GM23338 (cell line): Measurements from ENCODE around the gene FRMD4A. TPM values are rescaled to one million over a fixed set of nuclear protein-coding genes. Genes with fewer than 3 reads are reported as not detected.

Experiments used
- ATAC-seq: fragments of 200-7000 bp; cut with Tn5 transposase; 3 replicates; pipeline ENCODE4 v1.9.1; 2020
- DNase-seq: peaks from one replicate; pipeline ENCODE4 v3.0.0-alpha.2; 2015; ENCODE audit warnings: low spot score
- H2AFZ ChIP-seq: fragments of 200-600 bp; sonication (generic); 2 replicates; pipeline ENCODE4 v1.8.0; 2016; ENCODE audit warnings: antibody characterized with exemption, mild to moderate bottlenecking, moderate library complexity
- H3F3A ChIP-seq: fragments of 200-600 bp; sonication (generic); replicated peaks from 2 replicates; pipeline ENCODE4 v1.8.0; 2017; ENCODE audit warnings: antibody characterized with exemption, mixed run types, low read depth
- H3K27ac ChIP-seq: fragments of 200-600 bp; sonication (generic); 2 replicates; pipeline ENCODE4 v1.6.1; 2016; ENCODE audit warnings: low read depth
- H3K27me3 ChIP-seq: fragments of 200-600 bp; sonication (generic); 2 replicates; pipeline ENCODE4 v1.8.0; 2016; ENCODE audit warnings: mild to moderate bottlenecking, mixed run types, moderate library complexity; ENCODE audit not compliant: insufficient read depth
- H3K36me3 ChIP-seq: fragments of 200-600 bp; sonication (generic); 2 replicates; pipeline ENCODE4 v1.8.0; 2016; ENCODE audit warnings: mild to moderate bottlenecking; ENCODE audit not compliant: insufficient read depth
- H3K4me1 ChIP-seq: fragments of 200-600 bp; sonication (generic); 2 replicates; pipeline ENCODE4 v1.8.0; 2016; ENCODE audit warnings: mild to moderate bottlenecking, moderate library complexity; ENCODE audit not compliant: insufficient read depth
- H3K4me2 ChIP-seq: fragments of 200-600 bp; sonication (generic); 2 replicates; pipeline ENCODE4 v1.7.1; 2017; ENCODE audit warnings: mixed run types
- H3K4me3 ChIP-seq: fragments of 200-600 bp; sonication (generic); 2 replicates; pipeline ENCODE4 v1.6.1; 2016; ENCODE audit warnings: mixed run types
- H3K79me2 ChIP-seq: fragments of 200-600 bp; sonication (generic); replicated peaks from 2 replicates; pipeline ENCODE4 v1.8.0; 2017; ENCODE audit warnings: mild to moderate bottlenecking; ENCODE audit not compliant: insufficient read depth
- H3K9me2 ChIP-seq: fragments of 200-600 bp; sonication (generic); 2 replicates; pipeline ENCODE4 v1.8.0; 2017; ENCODE audit not compliant: insufficient read depth
- H4K20me1 ChIP-seq: fragments of 200-600 bp; sonication (generic); replicated peaks from 2 replicates; pipeline ENCODE4 v1.8.0; 2017; ENCODE audit warnings: mild to moderate bottlenecking; ENCODE audit not compliant: insufficient read depth
- H3K27ac Mint-ChIP-seq: 2 replicates; pipeline ENCODE4 v1.8.0; 2020; ENCODE audit warnings: inconsistent platforms, mild to moderate bottlenecking, moderate library complexity, mixed read lengths
- H3K27me3 Mint-ChIP-seq: 3 replicates; pipeline ENCODE4 v1.8.0; 2022; ENCODE audit warnings: low read depth, mild to moderate bottlenecking, moderate library complexity, mixed read lengths, inconsistent platforms; ENCODE audit not compliant: insufficient read depth, poor library complexity
- H3K36me3 Mint-ChIP-seq: 3 replicates; pipeline ENCODE4 v1.8.0; 2021; ENCODE audit warnings: low read depth, mild to moderate bottlenecking, inconsistent platforms, moderate library complexity, mixed read lengths
- H3K4me1 Mint-ChIP-seq: 3 replicates; pipeline ENCODE4 v1.8.0; 2020; ENCODE audit warnings: mild to moderate bottlenecking, inconsistent platforms, mixed read lengths
- H3K4me3 Mint-ChIP-seq: 3 replicates; pipeline ENCODE4 v1.8.0; 2021; ENCODE audit warnings: moderate library complexity, mild to moderate bottlenecking, inconsistent platforms, mixed read lengths
- H3K9me3 Mint-ChIP-seq: 3 replicates; pipeline ENCODE4 v1.8.0; 2020; ENCODE audit warnings: moderate library complexity, mild to moderate bottlenecking, inconsistent platforms, mixed read lengths
- CREB1 ChIP-seq: fragments of 250-450 bp; sonication (Bioruptor Pico); IDR thresholded peaks from 2 replicates; pipeline ENCODE4 v1.5.0; 2020; ENCODE audit warnings: low read depth, mild to moderate bottlenecking, moderate library complexity
- EZH2phosphoT487 ChIP-seq: fragments of 200-600 bp; sonication (generic); IDR thresholded peaks from one replicate; pipeline ENCODE4 v1.8.1; 2018; ENCODE audit warnings: antibody characterized with exemption; ENCODE audit not compliant: unreplicated experiment
- NANOG ChIP-seq: IDR thresholded peaks from 2 replicates; pipeline ENCODE4 v1.6.1; 2016; ENCODE audit warnings: antibody characterized with exemption, borderline replicate concordance
- POLR2AphosphoS5 ChIP-seq: IDR thresholded peaks from 2 replicates; pipeline ENCODE4 v1.6.1; 2016; ENCODE audit warnings: antibody characterized with exemption, low read depth
- ZNF114 ChIP-seq: fragments of 250-450 bp; sonication (Bioruptor Pico); IDR thresholded peaks from 2 replicates; pipeline ENCODE4 v1.5.0; 2020; ENCODE audit warnings: mild to moderate bottlenecking, moderate library complexity
- ZNF331 ChIP-seq: fragments of 250-450 bp; sonication (Bioruptor Pico); IDR thresholded peaks from 2 replicates; pipeline ENCODE4 v1.5.0; 2020; ENCODE audit warnings: low read depth, mild to moderate bottlenecking, moderate library complexity
- polyA plus RNA-seq: library from polyadenylated mRNA; unstranded; fragments of >200 nt; fragmentation: Nextera tagmentation; extraction: Ambion mirVana; gene quantifications from 2 replicates; pipeline ENCODE4 v1.2.1, GENCODE V29; 2016
- total RNA-seq: library from RNA; depleted of rRNA; stranded (reverse); fragments of >200 nt; shearing (Covaris generic); gene quantifications from 2 replicates; pipeline ENCODE4 v1.2.3, GENCODE V29; 2014
- TF ChIP-seq, protein P1 (sequence below), 2 experiments: fragments of 200-600 bp in 1 of 2; sonication (generic) in 1 of 2; conservative IDR thresholded peaks; 2 replicates each; pipeline versions ENCODE4 v1.5.1 to v1.6.1; 2016 to 2017; ENCODE audit warnings: antibody characterized with exemption in 2 of 2, low read depth in 2 of 2, mild to moderate bottlenecking in 2 of 2, moderate library complexity in 1 of 2
- TF ChIP-seq, protein P2 (sequence below): IDR thresholded peaks from one replicate; pipeline ENCODE4 v1.6.1; 2018; ENCODE audit warnings: antibody characterized with exemption; ENCODE audit not compliant: unreplicated experiment
- TF ChIP-seq, protein P3 (sequence below): fragments of 250-450 bp; sonication (Bioruptor Pico); IDR thresholded peaks from 2 replicates; pipeline ENCODE4 v1.5.0; 2020; ENCODE audit warnings: mild to moderate bottlenecking, moderate library complexity

Gene FRMD4A
- total and polyA plus RNA-seq, 2 experiments from 2014 or later = 14.0 to 20.1 TPM

DNA sequence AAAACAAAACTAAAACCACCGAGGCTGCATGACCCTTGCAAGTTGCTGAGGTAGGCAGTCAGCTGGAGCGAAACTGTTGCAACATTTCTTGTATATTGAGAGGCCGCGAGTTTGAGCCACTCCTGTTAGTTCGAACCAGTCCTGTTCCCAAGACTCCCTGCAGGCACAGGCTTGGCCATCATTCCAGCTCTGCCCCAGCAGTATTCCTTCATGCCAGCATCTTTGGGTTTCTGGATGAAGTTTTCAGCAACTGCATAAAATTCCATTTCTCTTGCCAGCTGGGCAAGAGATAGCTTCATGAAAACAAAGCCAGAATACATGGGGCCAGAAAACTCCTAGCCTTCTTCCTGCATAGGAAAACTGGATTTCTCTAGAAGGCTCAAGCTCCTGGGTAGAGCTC is 207.6 kb downstream of the FRMD4A start (continued):
- TF ChIP-seq, protein P1, sequence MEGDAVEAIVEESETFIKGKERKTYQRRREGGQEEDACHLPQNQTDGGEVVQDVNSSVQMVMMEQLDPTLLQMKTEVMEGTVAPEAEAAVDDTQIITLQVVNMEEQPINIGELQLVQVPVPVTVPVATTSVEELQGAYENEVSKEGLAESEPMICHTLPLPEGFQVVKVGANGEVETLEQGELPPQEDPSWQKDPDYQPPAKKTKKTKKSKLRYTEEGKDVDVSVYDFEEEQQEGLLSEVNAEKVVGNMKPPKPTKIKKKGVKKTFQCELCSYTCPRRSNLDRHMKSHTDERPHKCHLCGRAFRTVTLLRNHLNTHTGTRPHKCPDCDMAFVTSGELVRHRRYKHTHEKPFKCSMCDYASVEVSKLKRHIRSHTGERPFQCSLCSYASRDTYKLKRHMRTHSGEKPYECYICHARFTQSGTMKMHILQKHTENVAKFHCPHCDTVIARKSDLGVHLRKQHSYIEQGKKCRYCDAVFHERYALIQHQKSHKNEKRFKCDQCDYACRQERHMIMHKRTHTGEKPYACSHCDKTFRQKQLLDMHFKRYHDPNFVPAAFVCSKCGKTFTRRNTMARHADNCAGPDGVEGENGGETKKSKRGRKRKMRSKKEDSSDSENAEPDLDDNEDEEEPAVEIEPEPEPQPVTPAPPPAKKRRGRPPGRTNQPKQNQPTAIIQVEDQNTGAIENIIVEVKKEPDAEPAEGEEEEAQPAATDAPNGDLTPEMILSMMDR (conservative IDR thresholded peaks at IDR 0.05; ENCODE audit: low read depth in 2 of 2) = no peak
- TF ChIP-seq ZNF331 (CRISPR knock-in tag) (no peak), EZH2phosphoT487 (no peak), ZNF114 (no peak), CREB1 (no peak)
- TF ChIP-seq, protein P2, sequence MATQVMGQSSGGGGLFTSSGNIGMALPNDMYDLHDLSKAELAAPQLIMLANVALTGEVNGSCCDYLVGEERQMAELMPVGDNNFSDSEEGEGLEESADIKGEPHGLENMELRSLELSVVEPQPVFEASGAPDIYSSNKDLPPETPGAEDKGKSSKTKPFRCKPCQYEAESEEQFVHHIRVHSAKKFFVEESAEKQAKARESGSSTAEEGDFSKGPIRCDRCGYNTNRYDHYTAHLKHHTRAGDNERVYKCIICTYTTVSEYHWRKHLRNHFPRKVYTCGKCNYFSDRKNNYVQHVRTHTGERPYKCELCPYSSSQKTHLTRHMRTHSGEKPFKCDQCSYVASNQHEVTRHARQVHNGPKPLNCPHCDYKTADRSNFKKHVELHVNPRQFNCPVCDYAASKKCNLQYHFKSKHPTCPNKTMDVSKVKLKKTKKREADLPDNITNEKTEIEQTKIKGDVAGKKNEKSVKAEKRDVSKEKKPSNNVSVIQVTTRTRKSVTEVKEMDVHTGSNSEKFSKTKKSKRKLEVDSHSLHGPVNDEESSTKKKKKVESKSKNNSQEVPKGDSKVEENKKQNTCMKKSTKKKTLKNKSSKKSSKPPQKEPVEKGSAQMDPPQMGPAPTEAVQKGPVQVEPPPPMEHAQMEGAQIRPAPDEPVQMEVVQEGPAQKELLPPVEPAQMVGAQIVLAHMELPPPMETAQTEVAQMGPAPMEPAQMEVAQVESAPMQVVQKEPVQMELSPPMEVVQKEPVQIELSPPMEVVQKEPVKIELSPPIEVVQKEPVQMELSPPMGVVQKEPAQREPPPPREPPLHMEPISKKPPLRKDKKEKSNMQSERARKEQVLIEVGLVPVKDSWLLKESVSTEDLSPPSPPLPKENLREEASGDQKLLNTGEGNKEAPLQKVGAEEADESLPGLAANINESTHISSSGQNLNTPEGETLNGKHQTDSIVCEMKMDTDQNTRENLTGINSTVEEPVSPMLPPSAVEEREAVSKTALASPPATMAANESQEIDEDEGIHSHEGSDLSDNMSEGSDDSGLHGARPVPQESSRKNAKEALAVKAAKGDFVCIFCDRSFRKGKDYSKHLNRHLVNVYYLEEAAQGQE = no peak

DNA sequence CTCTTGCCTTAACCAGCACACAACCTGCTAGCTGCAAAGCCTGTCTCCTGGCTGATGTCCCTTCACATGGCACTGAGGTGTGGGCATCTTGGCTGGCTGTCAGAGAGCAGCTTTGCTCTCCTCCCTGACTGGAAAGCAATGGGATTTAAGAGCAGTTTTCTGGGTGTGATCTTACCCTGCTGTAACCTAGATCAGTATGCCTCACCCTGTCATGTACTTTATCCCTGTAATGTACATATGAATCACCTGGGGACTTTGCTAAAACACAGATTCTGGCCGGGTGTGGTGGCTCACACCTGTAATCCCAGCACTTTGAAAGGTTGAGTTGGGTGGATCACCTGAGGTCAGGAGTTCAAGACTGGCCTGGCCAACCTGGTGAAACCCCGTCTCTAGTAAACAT is 209.9 kb downstream of the FRMD4A start:
- Mint-ChIP-seq H3K27me3 (peaks cover 3% of the 10 kb centered on the region), H3K9me3 (no peaks in the 10 kb centered on the region), H3K27ac (no peak overlapping the region), H3K36me3 (no peaks in the 10 kb centered on the region), H3K4me3 (no peak overlapping the region), H3K4me1 (peaks cover 4% of the 10 kb centered on the region; the same call in 2 of the 3 replicates)
- H4K20me1 ChIP-seq = no peaks in the 10 kb centered on the region
- no peak overlapping the region for H3K4me3 ChIP-seq
- H2AFZ ChIP-seq = no peak overlapping the region
- H3K79me2 ChIP-seq = no peaks in the 10 kb centered on the region
- no peak overlapping the region for H3K27ac ChIP-seq
- ATAC-seq (no peak), DNase-seq (no peak)
- no peaks in the 10 kb centered on the region for H3K27me3 ChIP-seq
- no peaks in the 10 kb centered on the region for H3K36me3 ChIP-seq
- peaks cover 7% of the 10 kb centered on the region; the same call in 1 of the 2 replicates for H3K4me1 ChIP-seq
- H3K9me2 ChIP-seq = 0 out of 2 replicates have a peak, but pooled peaks cover 3% of the 10 kb centered on the region
- H3K4me2 ChIP-seq = no peak overlapping the region
- H3F3A ChIP-seq = no peaks in the 10 kb centered on the region
- TF ChIP-seq NANOG = no peak
- no peak for TF ChIP-seq ZNF331 (CRISPR knock-in tag)
- no peak for TF ChIP-seq POLR2AphosphoS5
- TF ChIP-seq, protein P3, sequence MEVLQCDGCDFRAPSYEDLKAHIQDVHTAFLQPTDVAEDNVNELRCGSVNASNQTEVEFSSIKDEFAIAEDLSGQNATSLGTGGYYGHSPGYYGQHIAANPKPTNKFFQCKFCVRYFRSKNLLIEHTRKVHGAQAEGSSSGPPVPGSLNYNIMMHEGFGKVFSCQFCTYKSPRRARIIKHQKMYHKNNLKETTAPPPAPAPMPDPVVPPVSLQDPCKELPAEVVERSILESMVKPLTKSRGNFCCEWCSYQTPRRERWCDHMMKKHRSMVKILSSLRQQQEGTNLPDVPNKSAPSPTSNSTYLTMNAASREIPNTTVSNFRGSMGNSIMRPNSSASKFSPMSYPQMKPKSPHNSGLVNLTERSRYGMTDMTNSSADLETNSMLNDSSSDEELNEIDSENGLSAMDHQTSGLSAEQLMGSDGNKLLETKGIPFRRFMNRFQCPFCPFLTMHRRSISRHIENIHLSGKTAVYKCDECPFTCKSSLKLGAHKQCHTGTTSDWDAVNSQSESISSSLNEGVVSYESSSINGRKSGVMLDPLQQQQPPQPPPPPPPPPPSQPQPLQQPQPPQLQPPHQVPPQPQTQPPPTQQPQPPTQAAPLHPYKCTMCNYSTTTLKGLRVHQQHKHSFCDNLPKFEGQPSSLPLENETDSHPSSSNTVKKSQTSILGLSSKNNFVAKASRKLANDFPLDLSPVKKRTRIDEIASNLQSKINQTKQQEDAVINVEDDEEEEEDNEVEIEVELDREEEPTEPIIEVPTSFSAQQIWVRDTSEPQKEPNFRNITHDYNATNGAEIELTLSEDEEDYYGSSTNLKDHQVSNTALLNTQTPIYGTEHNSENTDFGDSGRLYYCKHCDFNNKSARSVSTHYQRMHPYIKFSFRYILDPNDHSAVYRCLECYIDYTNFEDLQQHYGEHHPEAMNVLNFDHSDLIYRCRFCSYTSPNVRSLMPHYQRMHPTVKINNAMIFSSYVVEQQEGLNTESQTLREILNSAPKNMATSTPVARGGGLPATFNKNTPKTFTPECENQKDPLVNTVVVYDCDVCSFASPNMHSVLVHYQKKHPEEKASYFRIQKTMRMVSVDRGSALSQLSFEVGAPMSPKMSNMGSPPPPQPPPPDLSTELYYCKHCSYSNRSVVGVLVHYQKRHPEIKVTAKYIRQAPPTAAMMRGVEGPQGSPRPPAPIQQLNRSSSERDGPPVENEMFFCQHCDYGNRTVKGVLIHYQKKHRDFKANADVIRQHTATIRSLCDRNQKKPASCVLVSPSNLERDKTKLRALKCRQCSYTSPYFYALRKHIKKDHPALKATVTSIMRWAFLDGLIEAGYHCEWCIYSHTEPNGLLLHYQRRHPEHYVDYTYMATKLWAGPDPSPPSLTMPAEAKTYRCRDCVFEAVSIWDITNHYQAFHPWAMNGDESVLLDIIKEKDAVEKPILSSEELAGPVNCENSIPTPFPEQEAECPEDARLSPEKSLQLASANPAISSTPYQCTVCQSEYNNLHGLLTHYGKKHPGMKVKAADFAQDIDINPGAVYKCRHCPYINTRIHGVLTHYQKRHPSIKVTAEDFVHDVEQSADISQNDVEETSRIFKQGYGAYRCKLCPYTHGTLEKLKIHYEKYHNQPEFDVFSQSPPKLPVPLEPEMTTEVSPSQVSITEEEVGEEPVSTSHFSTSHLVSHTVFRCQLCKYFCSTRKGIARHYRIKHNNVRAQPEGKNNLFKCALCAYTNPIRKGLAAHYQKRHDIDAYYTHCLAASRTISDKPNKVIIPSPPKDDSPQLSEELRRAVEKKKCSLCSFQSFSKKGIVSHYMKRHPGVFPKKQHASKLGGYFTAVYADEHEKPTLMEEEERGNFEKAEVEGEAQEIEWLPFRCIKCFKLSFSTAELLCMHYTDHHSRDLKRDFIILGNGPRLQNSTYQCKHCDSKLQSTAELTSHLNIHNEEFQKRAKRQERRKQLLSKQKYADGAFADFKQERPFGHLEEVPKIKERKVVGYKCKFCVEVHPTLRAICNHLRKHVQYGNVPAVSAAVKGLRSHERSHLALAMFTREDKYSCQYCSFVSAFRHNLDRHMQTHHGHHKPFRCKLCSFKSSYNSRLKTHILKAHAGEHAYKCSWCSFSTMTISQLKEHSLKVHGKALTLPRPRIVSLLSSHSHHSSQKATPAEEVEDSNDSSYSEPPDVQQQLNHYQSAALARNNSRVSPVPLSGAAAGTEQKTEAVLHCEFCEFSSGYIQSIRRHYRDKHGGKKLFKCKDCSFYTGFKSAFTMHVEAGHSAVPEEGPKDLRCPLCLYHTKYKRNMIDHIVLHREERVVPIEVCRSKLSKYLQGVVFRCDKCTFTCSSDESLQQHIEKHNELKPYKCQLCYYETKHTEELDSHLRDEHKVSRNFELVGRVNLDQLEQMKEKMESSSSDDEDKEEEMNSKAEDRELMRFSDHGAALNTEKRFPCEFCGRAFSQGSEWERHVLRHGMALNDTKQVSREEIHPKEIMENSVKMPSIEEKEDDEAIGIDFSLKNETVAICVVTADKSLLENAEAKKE (CRISPR knock-in tag) = no peak
- no peak for TF ChIP-seq ZNF114
- TF ChIP-seq, protein P1 (conservative IDR thresholded peaks at IDR 0.05; ENCODE audit: low read depth in 2 of 2) = no peak
